Uterus (tissue), 2 donors: ENCODE data around the gene ZMYND19.
"Not testable (repeated sequence)": the region's sequence is repeated elsewhere in the genome, so short reads cannot be mapped to it uniquely, and the experiment has no call there.

Experiments
- CTCF ChIP-seq, 4 experiments: fragments of 200-600 bp in 2 of 4; fragments of 450-650 bp in 2 of 4; sonication (generic) in 2 of 4; IDR thresholded peaks; one replicate each; pipeline ENCODE4 v1.5.1; 2016 to 2019; ENCODE audit warnings: antibody characterized with exemption in 4 of 4, mild to moderate bottlenecking in 2 of 4, moderate library complexity in 1 of 4
- POLR2A ChIP-seq, 2 donors: fragments of 450-650 bp; IDR thresholded peaks; one replicate each; pipeline ENCODE4 v1.6.1; 2016; ENCODE audit warnings: antibody characterized with exemption in 2 of 2, mild to moderate bottlenecking in 1 of 2, moderate library complexity in 1 of 2

- TF ChIP-seq CTCF, POLR2A (IDR thresholded peaks at IDR 0.05): not testable (repeated sequence)
These were observed 39.4 kb downstream of the ZMYND19 start for GRCh38 chr9:137550958-137551263.
